Transverse colon (tissue), 4 donors: ENCODE results near the gene ACVR1C. TPM values are rescaled to one million over a fixed set of nuclear protein-coding genes. Genes with fewer than 3 reads are reported as not detected.

Source experiments
- DNase-seq: peaks from one replicate; pipeline ENCODE4 v3.0.0-alpha.2; 2019
- H3K27ac ChIP-seq, 4 donors: fragments of 200-600 bp; sonication (generic); 2 replicates each; pipeline ENCODE4 v1.5.1; 2016 to 2018; ENCODE audit warnings: inconsistent platforms in 4 of 4
- H3K27me3 ChIP-seq: fragments of 200-600 bp; sonication (generic); 2 replicates; pipeline ENCODE4 v1.5.1; 2017; ENCODE audit warnings: inconsistent platforms
- H3K36me3 ChIP-seq, 4 donors: fragments of 200-600 bp; sonication (generic); 2 replicates each; pipeline ENCODE4 v1.5.1; 2017 to 2019; ENCODE audit warnings: inconsistent platforms in 4 of 4
- H3K4me1 ChIP-seq, 4 donors: fragments of 200-600 bp; sonication (generic); 2 replicates each; pipeline ENCODE4 v1.5.1; 2017 to 2020; ENCODE audit warnings: inconsistent platforms in 4 of 4
- H3K4me3 ChIP-seq, 4 donors: fragments of 200-600 bp; sonication (generic); 1 replicate in 1 of 4; 2 replicates in 3 of 4; pipeline versions ENCODE4 v1.5.1 to v1.6.1; 2017 to 2019; ENCODE audit warnings: inconsistent platforms in 4 of 4
- H3K9me3 ChIP-seq, 2 donors: fragments of 200-600 bp; sonication (generic); 2 replicates each; pipeline ENCODE4 v1.5.1; 2017 to 2019; ENCODE audit warnings: inconsistent platforms in 2 of 2
- EP300 ChIP-seq: sonication (generic); formaldehyde crosslinking; IDR thresholded peaks from one replicate; pipeline ENCODE4 v1.6.1; 2017; ENCODE audit warnings: antibody characterized with exemption, low read depth
- POLR2A ChIP-seq: fragments of 450-650 bp; IDR thresholded peaks from one replicate; pipeline ENCODE4 v1.6.1; 2016; ENCODE audit warnings: antibody characterized with exemption, mild to moderate bottlenecking, moderate library complexity
- POLR2AphosphoS5 ChIP-seq, 3 donors: sonication (generic); formaldehyde crosslinking; IDR thresholded peaks; one replicate each; pipeline ENCODE4 v1.6.1; 2016; ENCODE audit warnings: antibody characterized with exemption in 3 of 3
- WGBS, 2 donors: methylation state at CpG; one replicate each; pipeline ENCODE4 v1.1.5; 2018; ENCODE audit warnings: low coverage in 1 of 2; 5-methylcytosine and 5-hydroxymethylcytosine counted together
- in situ Hi-C, 4 donors: fragments of 200-750 bp; cut with MboI; loops; one replicate each; pipeline versions ENCODE4 v1.15.0 to v1.15.1; 2017; ENCODE audit warnings: low sequenced_read_pairs in 3 of 4, low pct_ligation_motif_present in 1 of 4, low pct_unique_long_range_greater_than_20kb in 1 of 4
- intact Hi-C: fragments of 100-400 bp; cut with DNase I; formaldehyde crosslinking; loops from one replicate; pipeline ENCODE4 v1.15.1; 2023; ENCODE audit warnings: low total_unique reads
- total RNA-seq, 4 donors: library from RNA; depleted of rRNA; stranded (reverse); fragments of >200 nt; gene quantifications; one replicate each; pipeline ENCODE4 v1.1.0, GENCODE V29; 2016
- TF ChIP-seq, protein P1 (sequence below), 5 experiments: fragments of 200-600 bp in 3 of 5; fragments of 450-650 bp in 2 of 5; sonication (generic) in 3 of 5; IDR thresholded peaks; 1 replicate in 2 of 5; 2 replicates in 3 of 5; pipeline ENCODE4 v1.5.1; 2016 to 2017; ENCODE audit warnings: antibody characterized with exemption in 5 of 5, inconsistent platforms in 3 of 5, mild to moderate bottlenecking in 2 of 5, moderate library complexity in 1 of 5

The ACVR1C gene
- total RNA-seq, 4 donors from 2014 or later = 8.2 to 13.7 (median 11.9) TPM

DNA sequence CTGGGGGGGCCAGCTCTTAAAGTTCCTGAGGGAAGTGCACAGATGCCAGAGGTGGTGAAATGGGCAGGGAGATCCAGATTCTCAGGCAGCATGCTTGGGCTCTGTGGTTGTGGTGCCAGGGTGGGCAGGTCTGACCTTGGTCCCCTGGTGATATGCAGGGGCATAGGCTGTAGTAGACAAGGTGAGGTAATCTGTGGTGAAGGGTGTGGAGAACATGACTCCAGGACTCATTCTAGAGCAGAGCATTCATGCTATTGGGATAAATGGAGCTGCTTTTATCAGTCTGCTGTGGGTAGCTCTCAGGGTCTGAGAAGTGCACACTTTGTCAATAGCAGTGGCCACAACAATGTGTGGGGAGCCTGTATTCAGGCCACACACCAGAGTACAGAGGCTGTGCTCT is 16.9 kb downstream of the ACVR1C start:
- H3K9me3 ChIP-seq = peaks cover 0 to 7% of the 10 kb centered on the region in 2 donors
- no peak for DNase-seq
- in situ Hi-C loops = no loop called here
- H3K4me1 ChIP-seq = no peaks in the 10 kb centered on the region
- H3K27me3 ChIP-seq = no peaks in the 10 kb centered on the region
- H3K27ac ChIP-seq = no peak overlapping the region
- no peak for TF ChIP-seq EP300
- TF ChIP-seq, protein P1, sequence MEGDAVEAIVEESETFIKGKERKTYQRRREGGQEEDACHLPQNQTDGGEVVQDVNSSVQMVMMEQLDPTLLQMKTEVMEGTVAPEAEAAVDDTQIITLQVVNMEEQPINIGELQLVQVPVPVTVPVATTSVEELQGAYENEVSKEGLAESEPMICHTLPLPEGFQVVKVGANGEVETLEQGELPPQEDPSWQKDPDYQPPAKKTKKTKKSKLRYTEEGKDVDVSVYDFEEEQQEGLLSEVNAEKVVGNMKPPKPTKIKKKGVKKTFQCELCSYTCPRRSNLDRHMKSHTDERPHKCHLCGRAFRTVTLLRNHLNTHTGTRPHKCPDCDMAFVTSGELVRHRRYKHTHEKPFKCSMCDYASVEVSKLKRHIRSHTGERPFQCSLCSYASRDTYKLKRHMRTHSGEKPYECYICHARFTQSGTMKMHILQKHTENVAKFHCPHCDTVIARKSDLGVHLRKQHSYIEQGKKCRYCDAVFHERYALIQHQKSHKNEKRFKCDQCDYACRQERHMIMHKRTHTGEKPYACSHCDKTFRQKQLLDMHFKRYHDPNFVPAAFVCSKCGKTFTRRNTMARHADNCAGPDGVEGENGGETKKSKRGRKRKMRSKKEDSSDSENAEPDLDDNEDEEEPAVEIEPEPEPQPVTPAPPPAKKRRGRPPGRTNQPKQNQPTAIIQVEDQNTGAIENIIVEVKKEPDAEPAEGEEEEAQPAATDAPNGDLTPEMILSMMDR (IDR thresholded peaks at IDR 0.05) = no peak
- TF ChIP-seq POLR2AphosphoS5 (IDR thresholded peaks at IDR 0.05) = no peak
- no peak for TF ChIP-seq POLR2A
- no peak overlapping the region for H3K4me3 ChIP-seq
- intact Hi-C loops = no loop called here
- H3K36me3 ChIP-seq = no peaks in the 10 kb centered on the region

DNA sequence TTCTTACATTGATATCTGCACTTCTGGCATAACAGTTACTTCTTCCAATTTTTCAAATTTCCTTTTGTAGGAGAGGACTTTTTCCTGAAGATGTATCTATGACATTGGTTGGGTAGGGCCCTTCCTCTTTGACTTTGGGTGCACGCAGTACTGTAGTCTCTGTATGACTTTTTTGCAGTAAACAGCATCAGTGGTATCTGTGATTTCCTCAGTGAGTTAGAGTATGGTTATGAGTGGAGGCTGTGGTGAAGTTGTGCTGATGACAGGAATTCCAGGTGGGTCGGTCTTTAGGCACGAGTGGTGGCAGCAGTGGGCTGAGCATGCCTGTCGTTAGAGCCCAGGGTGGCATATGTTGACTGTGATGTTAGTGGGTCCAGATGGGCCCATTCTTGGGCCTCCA is 17.6 kb downstream of the ACVR1C start:
- Histone ChIP-seq H3K4me3 (no peak overlapping the region), H3K4me1 (no peaks in the 10 kb centered on the region), H3K27me3 (no peaks in the 10 kb centered on the region), H3K27ac (no peak overlapping the region), H3K9me3 (peaks cover 0 to 7% of the 10 kb centered on the region in 2 donors), H3K36me3 (no peaks in the 10 kb centered on the region)
- intact Hi-C loops = no loop called here
- WGBS, 2 donors = 89% methylated on average over 1 to 4 of the region's 4 CpGs
- TF ChIP-seq POLR2A (no peak), EP300 (no peak), POLR2AphosphoS5 (IDR thresholded peaks at IDR 0.05) (no peak)
- TF ChIP-seq, protein P1 (IDR thresholded peaks at IDR 0.05) = no peak
- in situ Hi-C loops = no loop called here
- no peak for DNase-seq

DNA sequence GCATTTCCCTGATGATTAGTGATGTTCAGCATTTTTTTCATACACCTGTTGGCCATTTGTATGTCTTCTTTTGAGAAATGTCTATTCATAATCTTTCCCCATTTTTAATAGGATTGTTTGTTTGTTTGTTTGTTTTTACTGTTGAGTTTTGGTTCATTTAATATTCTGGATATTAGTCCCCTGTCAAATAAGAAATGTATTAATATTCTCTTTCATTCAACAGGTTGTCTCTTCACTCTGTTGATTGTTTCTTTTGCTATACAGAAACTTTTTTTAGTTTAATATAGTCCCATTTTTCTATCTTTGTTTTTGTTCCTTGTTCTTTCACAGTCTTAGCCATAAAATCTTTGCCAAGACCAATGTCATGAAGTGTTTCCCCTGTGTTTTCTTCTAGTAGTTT is 22.1 kb downstream of the ACVR1C start:
- in situ Hi-C loops = no loop called here
- intact Hi-C loops = no loop called here
- H3K36me3 ChIP-seq = no peaks in the 10 kb centered on the region
- no peak overlapping the region for H3K27ac ChIP-seq
- H3K9me3 ChIP-seq = peaks cover 0 to 7% of the 10 kb centered on the region in 2 donors
- no peak for DNase-seq
- H3K4me1 ChIP-seq = no peaks in the 10 kb centered on the region
- TF ChIP-seq POLR2A (no peak), EP300 (no peak), POLR2AphosphoS5 (IDR thresholded peaks at IDR 0.05) (no peak)
- TF ChIP-seq, protein P1 (IDR thresholded peaks at IDR 0.05) = no peak
- no peak overlapping the region for H3K4me3 ChIP-seq
- no peaks in the 10 kb centered on the region for H3K27me3 ChIP-seq

DNA sequence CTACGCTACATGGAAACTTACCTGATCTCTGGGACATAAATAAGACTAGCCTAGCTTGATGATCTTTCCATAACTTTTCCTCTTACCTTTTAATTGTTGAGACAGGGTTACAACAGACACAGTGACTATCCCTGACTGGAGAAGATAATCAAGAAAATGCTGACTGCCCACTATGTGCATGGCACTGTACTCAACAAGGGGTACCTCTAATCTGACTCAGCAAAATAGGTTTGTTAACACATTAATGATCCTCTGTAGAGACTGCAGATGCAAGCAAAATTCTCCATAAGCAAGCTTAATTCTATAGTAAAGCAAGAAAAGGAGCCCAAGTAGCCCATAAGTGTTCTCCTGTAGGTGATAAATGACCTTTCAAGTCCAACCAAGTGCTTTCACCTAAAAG is 25.5 kb downstream of the ACVR1C start:
- WGBS, 2 donors = 97 to 100% methylated on average over 1 of the region's 1 CpG
- Histone ChIP-seq H3K36me3 (no peaks in the 10 kb centered on the region), H3K9me3 (no peaks in the 10 kb centered on the region), H3K4me3 (no peak overlapping the region), H3K27me3 (peaks cover under 1% of the 10 kb centered on the region), H3K4me1 (no peaks in the 10 kb centered on the region), H3K27ac (no peak overlapping the region)
- TF ChIP-seq POLR2A (no peak), POLR2AphosphoS5 (IDR thresholded peaks at IDR 0.05) (no peak), EP300 (no peak)
- TF ChIP-seq, protein P1 (IDR thresholded peaks at IDR 0.05) = no peak
- no peak for DNase-seq
- intact Hi-C loops = no loop called here
- in situ Hi-C loops = no loop called here
